CD4-positive, CD25-positive, alpha-beta regulatory T cell (primary cell): ENCODE measurements around the gene CAMK2D. TPM values are rescaled to one million over a fixed set of nuclear protein-coding genes. Genes with fewer than 3 reads are reported as not detected.

Source experiments
- ATAC-seq, 2 donors: fragments of 150-1000 bp; cut with Tn5 transposase; one replicate each; pipeline ENCODE4 v1.10.0; 2021; ENCODE audit warnings: low read depth in 2 of 2, moderate number of reproducible peaks in 2 of 2, moderate library complexity in 1 of 2
- DNase-seq, 3 donors: peaks; one replicate each; pipeline versions ENCODE4 v3.0.0 to v3.0.0-alpha.2; 2012 to 2022; ENCODE audit warnings: mixed read lengths in 1 of 3
- H3K27ac ChIP-seq: one replicate; pipeline ENCODE4 v1.7.0; 2013; ENCODE audit warnings: mild to moderate bottlenecking, low read length; ENCODE audit not compliant: insufficient read depth, poor library complexity, severe bottlenecking
- H3K27me3 ChIP-seq: one replicate; pipeline ENCODE4 v1.7.0; 2013; ENCODE audit warnings: low read length; ENCODE audit not compliant: control insufficient read depth, insufficient read depth
- H3K36me3 ChIP-seq: one replicate; pipeline ENCODE4 v1.7.0; 2013; ENCODE audit warnings: mild to moderate bottlenecking, low read length, moderate library complexity; ENCODE audit not compliant: control insufficient read depth, insufficient read depth
- H3K4me1 ChIP-seq: 2 replicates; pipeline ENCODE4 v1.7.0; 2013; ENCODE audit warnings: mild to moderate bottlenecking, low read length; ENCODE audit not compliant: insufficient read depth, control insufficient read depth, poor library complexity, severe bottlenecking
- H3K4me3 ChIP-seq: one replicate; pipeline ENCODE4 v1.7.0; 2013; ENCODE audit warnings: low read depth, mild to moderate bottlenecking, low read length, moderate library complexity
- H3K9me3 ChIP-seq, 2 experiments: 1 replicate in 1 of 2; 2 replicates in 1 of 2; pipeline ENCODE4 v1.7.0; 2013; ENCODE audit warnings: low read length in 2 of 2, mild to moderate bottlenecking in 1 of 2, moderate library complexity in 1 of 2; ENCODE audit not compliant: control insufficient read depth in 2 of 2
- H3K27ac Mint-ChIP-seq, 3 donors: one replicate each; pipeline ENCODE4 v1.8.0; 2020 to 2022; ENCODE audit warnings: mild to moderate bottlenecking in 3 of 3, mixed read lengths in 3 of 3, moderate library complexity in 2 of 3
- H3K27me3 Mint-ChIP-seq: one replicate; pipeline ENCODE4 v1.8.0; 2022; ENCODE audit warnings: mild to moderate bottlenecking, mixed read lengths
- H3K36me3 Mint-ChIP-seq: one replicate; pipeline ENCODE4 v1.8.0; 2020; ENCODE audit warnings: mixed read lengths
- H3K4me1 Mint-ChIP-seq, 4 donors: one replicate each; pipeline ENCODE4 v1.8.0; 2020 to 2022; ENCODE audit warnings: mixed read lengths in 4 of 4, mild to moderate bottlenecking in 1 of 4
- H3K4me3 Mint-ChIP-seq, 4 donors: one replicate each; pipeline ENCODE4 v1.8.0; 2020 to 2022; ENCODE audit warnings: mild to moderate bottlenecking in 4 of 4, mixed read lengths in 4 of 4, moderate library complexity in 3 of 4
- H3K9me3 Mint-ChIP-seq, 7 donors: one replicate each; pipeline ENCODE4 v1.8.0; 2020 to 2022; ENCODE audit warnings: mixed read lengths in 7 of 7, mild to moderate bottlenecking in 3 of 7, moderate library complexity in 2 of 7
- polyA plus RNA-seq, 4 donors: library from polyadenylated mRNA; unstranded; fragments of 300-500 nt; fragmentation: Illumina TruSeq; gene quantifications; one replicate each; pipeline ENCODE4 v1.2.3, GENCODE V29; 2021
- total RNA-seq: library from RNA; stranded (reverse); gene quantifications from one replicate; pipeline ENCODE4 v1.2.3, GENCODE V29; 2022

The CAMK2D gene
- total and polyA plus RNA-seq, 5 donors from 2014 or later: 24.5 to 42.7 (median 26.2) TPM

GRCh38 chr4:113452868-113453620 lies 308.5 kb downstream of the CAMK2D start:
- Mint-ChIP-seq H3K4me3 (no peak overlapping the region), H3K36me3 (peaks cover 27% of the 10 kb centered on the region), H3K4me1 (peaks cover 0 to 2% (median 0%) of the 10 kb centered on the region in 4 donors), H3K27ac (peak overlapping the region in 1 of 3 donors; percentile 59), H3K9me3 (no peaks in the 10 kb centered on the region), H3K27me3 (no peaks in the 10 kb centered on the region)
- ATAC-seq: no peak
- Histone ChIP-seq H3K4me1 (no peaks in the 10 kb centered on the region), H3K9me3 (no peaks in the 10 kb centered on the region), H3K36me3 (peaks cover 24% of the 10 kb centered on the region), H3K27ac (no peak overlapping the region), H3K27me3 (no peaks in the 10 kb centered on the region), H3K4me3 (no peak overlapping the region)
- DNase-seq: no peak

- DNase-seq (no peak), ATAC-seq (no peak)
- H3K4me3 Mint-ChIP-seq: no peak overlapping the region
These were observed 309.4 kb downstream of the CAMK2D start for GRCh38 chr4:113452152-113452551.

GRCh38 chr4:113450295-113451080 lies 311.1 kb downstream of the CAMK2D start:
- H3K27ac Mint-ChIP-seq: no peak overlapping the region
- Histone ChIP-seq H3K27ac (no peak overlapping the region), H3K27me3 (no peaks in the 10 kb centered on the region), H3K9me3 (peaks cover 0 to 2% of the 10 kb centered on the region in 2 experiments), H3K4me1 (no peaks in the 10 kb centered on the region), H3K36me3 (peaks cover 4% of the 10 kb centered on the region), H3K4me3 (no peak overlapping the region)
- H3K36me3 Mint-ChIP-seq: peaks cover 9% of the 10 kb centered on the region
- H3K4me1 Mint-ChIP-seq: peaks cover 0 to 2% (median 0%) of the 10 kb centered on the region in 4 donors
- no peaks in the 10 kb centered on the region for H3K27me3 Mint-ChIP-seq
- no peak overlapping the region for H3K4me3 Mint-ChIP-seq
- H3K9me3 Mint-ChIP-seq: peaks cover 0 to 2% (median 0%) of the 10 kb centered on the region in 7 donors
- ATAC-seq (no peak), DNase-seq (no peak)

More at GRCh38 chr4:113452152-113452551, 309.4 kb downstream of the CAMK2D start:
- H3K27me3 Mint-ChIP-seq: no peaks in the 10 kb centered on the region
- H3K4me1 ChIP-seq: no peaks in the 10 kb centered on the region
- H3K36me3 Mint-ChIP-seq: peaks cover 18% of the 10 kb centered on the region
- H3K36me3 ChIP-seq: peaks cover 16% of the 10 kb centered on the region
- H3K9me3 Mint-ChIP-seq: no peaks in the 10 kb centered on the region
- H3K4me3 ChIP-seq: no peak overlapping the region
- no peak overlapping the region for H3K27ac ChIP-seq
- no peaks in the 10 kb centered on the region for H3K27me3 ChIP-seq
- no peaks in the 10 kb centered on the region for H3K9me3 ChIP-seq
- peaks cover 0 to 2% (median 0%) of the 10 kb centered on the region in 4 donors for H3K4me1 Mint-ChIP-seq
- H3K27ac Mint-ChIP-seq: no peak overlapping the region

- no peak for ATAC-seq
- Histone ChIP-seq H3K27ac (no peak overlapping the region), H3K4me3 (no peak overlapping the region), H3K9me3 (peaks cover 0 to 2% of the 10 kb centered on the region in 2 experiments), H3K4me1 (no peaks in the 10 kb centered on the region), H3K36me3 (peaks cover 2% of the 10 kb centered on the region), H3K27me3 (no peaks in the 10 kb centered on the region)
- no peak for DNase-seq
- H3K27ac Mint-ChIP-seq: no peak overlapping the region
- peaks cover 9% of the 10 kb centered on the region for H3K36me3 Mint-ChIP-seq
- peaks cover 0 to 3% (median 1%) of the 10 kb centered on the region in 4 donors for H3K4me1 Mint-ChIP-seq
- no peaks in the 10 kb centered on the region for H3K27me3 Mint-ChIP-seq
- peaks cover 0 to 2% (median 0%) of the 10 kb centered on the region in 7 donors for H3K9me3 Mint-ChIP-seq
- H3K4me3 Mint-ChIP-seq: no peak overlapping the region
These were observed 312.0 kb downstream of the CAMK2D start for GRCh38 chr4:113449410-113449974.

GRCh38 chr4:113447769-113448168 lies 313.8 kb downstream of the CAMK2D start:
- H3K4me1 Mint-ChIP-seq: peaks cover 0 to 6% (median 4%) of the 10 kb centered on the region in 4 donors
- H3K4me3 Mint-ChIP-seq: no peak overlapping the region
- Histone ChIP-seq H3K27me3 (no peaks in the 10 kb centered on the region), H3K4me1 (no peaks in the 10 kb centered on the region), H3K36me3 (no peaks in the 10 kb centered on the region), H3K4me3 (no peak overlapping the region), H3K9me3 (peaks cover 0 to 2% of the 10 kb centered on the region in 2 experiments), H3K27ac (no peak overlapping the region)
- H3K27ac Mint-ChIP-seq: no peak overlapping the region
- peaks cover 6% of the 10 kb centered on the region for H3K36me3 Mint-ChIP-seq
- no peaks in the 10 kb centered on the region for H3K27me3 Mint-ChIP-seq
- peak in 1 of 3 donors; percentile 68 for DNase-seq
- H3K9me3 Mint-ChIP-seq: peaks cover 0 to 5% (median 0%) of the 10 kb centered on the region in 7 donors
- peak in 1 of 2 donors; percentile 48 for ATAC-seq

GRCh38 chr4:113447061-113447460 lies 314.5 kb downstream of the CAMK2D start:
- Histone ChIP-seq H3K36me3 (no peaks in the 10 kb centered on the region), H3K9me3 (peaks cover 0 to 2% of the 10 kb centered on the region in 2 experiments), H3K4me1 (no peaks in the 10 kb centered on the region), H3K4me3 (no peak overlapping the region), H3K27ac (no peak overlapping the region), H3K27me3 (no peaks in the 10 kb centered on the region)
- Mint-ChIP-seq H3K4me3 (no peak overlapping the region), H3K9me3 (peaks cover 0 to 5% (median 0%) of the 10 kb centered on the region in 7 donors), H3K27ac (no peak overlapping the region), H3K4me1 (peaks cover 0 to 6% (median 4%) of the 10 kb centered on the region in 4 donors), H3K27me3 (no peaks in the 10 kb centered on the region), H3K36me3 (peaks cover 6% of the 10 kb centered on the region)
- ATAC-seq: no peak
- DNase-seq: no peak

GRCh38 chr4:113446019-113446418 lies 315.5 kb downstream of the CAMK2D start:
- Histone ChIP-seq H3K9me3 (peaks cover 0 to 2% of the 10 kb centered on the region in 2 experiments), H3K4me1 (no peaks in the 10 kb centered on the region), H3K27ac (no peak overlapping the region), H3K36me3 (no peaks in the 10 kb centered on the region), H3K27me3 (no peaks in the 10 kb centered on the region), H3K4me3 (no peak overlapping the region)
- no peak overlapping the region for H3K4me3 Mint-ChIP-seq
- peaks cover 0 to 6% (median 4%) of the 10 kb centered on the region in 4 donors for H3K4me1 Mint-ChIP-seq
- no peaks in the 10 kb centered on the region for H3K36me3 Mint-ChIP-seq
- peaks cover 0 to 5% (median 0%) of the 10 kb centered on the region in 7 donors for H3K9me3 Mint-ChIP-seq
- no peaks in the 10 kb centered on the region for H3K27me3 Mint-ChIP-seq
- ATAC-seq (no peak), DNase-seq (no peak)
- H3K27ac Mint-ChIP-seq: no peak overlapping the region
